HG03354 (cell line): ENCODE results near the gene PCSK4.
"Not testable (repeated sequence)": the region's sequence is repeated elsewhere in the genome, so short reads cannot be mapped to it uniquely, and the experiment has no call there.

Source experiments
- ATAC-seq: cut with Tn5 transposase; IDR thresholded peaks from one replicate; pipeline ENCODE4 v1.9.1; 2021; ENCODE audit warnings: mild to moderate bottlenecking; ENCODE audit not compliant: unreplicated experiment, poor library complexity, severe bottlenecking

Gene PCSK4

GRCh38 chr19:1490311-1491113 lies at the start of gene PCSK4:
TSS of gene PCSK4 (minus strand) at chr19:1490350. CDS start at chr19:1490346, 4 bp downstream.
- peak; percentile 82 for ATAC-seq

DNA sequence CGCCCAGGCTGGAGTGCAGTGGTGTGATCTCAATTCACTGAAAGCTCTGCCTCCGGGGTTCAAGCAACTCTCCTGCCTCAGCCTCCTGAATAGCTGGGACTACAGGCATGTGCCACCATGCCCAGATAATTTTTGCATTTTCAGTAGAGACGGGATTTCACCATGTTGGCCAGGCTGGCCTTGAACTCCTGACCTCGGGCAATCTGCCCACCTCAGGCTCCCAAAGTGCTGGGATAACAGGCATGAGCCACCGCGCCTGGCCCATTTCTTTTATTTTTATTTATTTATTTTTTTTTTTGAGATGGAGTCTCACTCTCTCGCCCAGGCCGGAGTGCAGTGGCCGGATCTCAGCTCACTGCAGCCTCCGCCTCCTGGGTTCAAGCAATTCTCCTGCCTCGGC lies 49.6 kb upstream of the PCSK4 start:
- ATAC-seq = not testable (repeated sequence)

DNA sequence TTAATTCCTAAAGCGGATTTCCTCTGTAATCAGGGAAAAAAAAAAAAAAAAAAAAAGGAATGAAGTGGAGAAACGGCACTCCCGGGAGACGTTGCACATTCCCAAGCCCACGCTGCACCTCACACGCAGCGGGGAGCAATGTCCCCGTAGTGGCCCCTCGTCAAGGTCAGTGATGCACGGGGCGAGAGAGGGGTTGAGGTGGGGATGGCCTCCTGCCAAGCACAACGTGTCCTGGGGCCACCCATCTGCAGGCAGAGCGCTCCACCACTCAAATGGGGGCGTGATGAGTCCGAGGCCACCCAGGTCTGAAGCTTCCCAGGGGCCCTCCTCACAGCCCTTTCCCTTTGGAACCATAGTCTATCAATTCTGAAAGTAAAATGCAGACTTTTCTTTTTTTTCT lies 48.8 kb upstream of the PCSK4 start:
- no peak for ATAC-seq

GRCh38 chr19:1535699-1536098 lies 45.5 kb upstream of the PCSK4 start:
- ATAC-seq = not testable (repeated sequence)

DNA sequence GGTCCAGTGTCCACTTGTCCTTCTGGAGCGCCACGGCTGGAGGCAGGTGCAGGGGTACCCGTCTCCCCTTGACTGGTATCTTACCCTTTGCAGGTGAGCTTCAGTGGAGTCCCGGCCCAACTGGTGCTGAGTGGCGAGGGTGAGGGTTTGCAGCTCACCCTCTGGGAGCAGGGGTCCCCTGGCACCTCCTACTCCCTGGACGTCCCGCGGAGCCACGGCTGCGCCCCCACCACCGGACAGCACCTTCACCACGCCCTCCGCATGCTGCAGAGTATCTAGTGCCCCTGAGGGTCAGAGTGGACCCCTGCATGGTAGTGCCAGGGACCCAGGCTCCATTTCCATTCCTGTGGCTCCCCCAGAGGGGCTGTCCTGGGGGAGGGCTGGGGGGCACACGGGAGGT lies 44.8 kb upstream of the PCSK4 start:
- no peak for ATAC-seq

- no peak for ATAC-seq
Observed at GRCh38 chr19:1533510-1534150, 43.5 kb upstream of the PCSK4 start.

- ATAC-seq = no peak
Observed at GRCh38 chr19:1532003-1532402, 41.9 kb upstream of the PCSK4 start.

- ATAC-seq = no peak
Observed at GRCh38 chr19:1531587-1531986, 41.4 kb upstream of the PCSK4 start.

- ATAC-seq = not testable (repeated sequence)
Observed at GRCh38 chr19:1530856-1531255, 40.7 kb upstream of the PCSK4 start.

GRCh38 chr19:1529430-1529816 lies 39.3 kb upstream of the PCSK4 start:
- ATAC-seq = no peak

DNA sequence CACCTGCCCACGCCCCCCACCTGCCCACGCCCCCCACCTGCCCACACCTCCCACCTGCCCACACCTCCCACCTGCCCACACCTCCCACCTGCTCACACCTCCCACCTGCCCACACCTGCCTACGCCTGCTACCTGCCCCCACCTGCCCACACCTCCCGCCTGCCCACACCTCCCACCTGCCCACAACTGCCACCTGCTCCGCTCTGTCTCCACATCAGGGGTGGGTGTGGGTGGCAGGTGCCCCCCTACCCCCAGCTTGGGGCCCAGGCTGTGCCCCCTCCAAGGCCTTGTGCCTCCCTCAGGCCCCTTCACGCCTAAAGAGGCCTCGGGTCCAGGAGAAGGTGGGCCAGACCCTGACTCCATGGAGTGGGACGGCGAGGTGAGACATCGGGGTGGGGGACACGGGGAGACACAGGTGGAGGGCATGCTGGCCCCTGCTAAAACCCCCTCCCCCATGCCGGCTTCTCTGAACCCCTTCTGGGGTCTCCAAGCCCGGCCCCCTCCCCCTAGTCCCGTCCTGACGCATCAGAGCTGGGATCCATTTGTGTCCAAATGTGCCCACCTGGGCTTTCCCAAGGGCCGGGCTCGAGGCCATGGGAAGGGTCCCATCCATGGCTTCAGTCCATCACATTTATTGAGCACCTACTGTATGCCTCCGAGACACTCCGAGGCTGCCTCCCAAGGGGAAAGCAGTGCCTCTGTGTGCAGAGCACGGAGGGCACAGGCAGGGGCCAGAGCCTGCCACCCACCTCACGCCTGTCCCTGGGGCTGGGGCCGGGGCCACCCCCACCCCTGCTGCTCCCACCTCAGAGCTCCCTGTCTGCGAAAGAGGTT lies 38.7 kb upstream of the PCSK4 start:
- ATAC-seq = no peak

GRCh38 chr19:1527650-1528309 lies 37.6 kb upstream of the PCSK4 start:
- ATAC-seq = no peak

DNA sequence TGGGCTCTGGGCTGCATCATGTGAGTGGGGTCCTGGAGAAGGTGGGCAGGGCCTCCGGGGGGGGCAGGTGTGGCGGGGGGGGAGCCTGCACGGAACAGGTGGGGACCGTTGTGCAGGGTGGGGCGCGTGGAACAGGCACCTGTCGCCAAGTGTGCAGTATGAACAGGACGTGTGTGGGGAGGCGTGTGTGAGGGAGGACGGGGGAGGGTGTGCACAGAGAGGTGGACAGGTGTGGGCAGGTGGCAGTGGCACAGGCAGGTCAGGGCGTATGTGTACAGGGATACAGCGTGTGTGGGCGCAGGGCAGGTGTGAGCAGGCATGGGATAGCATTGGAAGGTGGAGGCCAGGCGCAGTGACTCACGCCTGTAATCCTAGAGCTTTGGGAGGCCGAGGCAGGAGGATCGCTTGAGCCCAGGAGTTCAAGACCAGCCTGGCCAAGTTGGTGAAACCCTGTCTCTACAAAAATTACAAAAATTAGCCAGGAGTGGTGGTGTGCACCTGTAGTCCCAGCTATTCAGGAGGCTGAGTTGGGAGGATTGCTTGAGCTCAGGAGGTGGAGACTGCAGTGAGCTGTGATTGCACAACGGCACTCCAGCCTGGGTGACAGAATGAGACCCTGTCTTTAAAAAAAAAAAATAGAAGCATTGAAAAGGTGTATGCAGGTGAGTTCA lies 37.0 kb upstream of the PCSK4 start:
- ATAC-seq = no peak

GRCh38 chr19:1526066-1526778 lies 36.1 kb upstream of the PCSK4 start:
- no peak for ATAC-seq

DNA sequence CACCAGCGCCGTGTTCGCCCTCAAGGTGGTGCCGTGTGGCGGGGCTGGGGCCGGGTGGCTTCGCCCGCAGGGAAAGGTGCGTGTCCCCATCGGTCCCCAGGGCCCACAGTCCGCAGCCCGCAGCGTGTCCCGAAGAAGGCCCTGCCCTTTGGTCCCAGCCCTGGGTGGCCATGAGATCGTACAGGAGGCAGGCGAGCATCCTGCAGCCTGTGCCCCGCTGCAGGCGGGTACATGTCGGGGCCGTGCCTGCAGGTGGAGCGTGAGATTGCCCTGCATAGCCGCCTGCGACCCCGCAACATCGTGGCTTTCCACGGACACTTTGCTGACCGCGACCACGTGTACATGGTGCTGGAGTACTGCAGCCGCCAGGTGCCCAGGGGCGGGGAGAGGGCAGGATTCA lies 35.2 kb upstream of the PCSK4 start:
- ATAC-seq = no peak

GRCh38 chr19:1524972-1525325 lies 34.8 kb upstream of the PCSK4 start:
- no peak for ATAC-seq

GRCh38 chr19:1524287-1524971 lies 34.3 kb upstream of the PCSK4 start:
- no peak for ATAC-seq
